Osteocyte (in vitro differentiated cells): ENCODE measurements around the gene KIN. TPM values are rescaled to one million over a fixed set of nuclear protein-coding genes. Genes with fewer than 3 reads are reported as not detected.

Experiments
- DNase-seq: peaks from one replicate; pipeline ENCODE4 v3.0.0; 2021; ENCODE audit warnings: mixed read lengths; ENCODE audit not compliant: unreplicated experiment; ENCODE audit errors: extremely low spot score
- H3K27ac Mint-ChIP-seq: one replicate; pipeline ENCODE4 v1.8.0; 2021; ENCODE audit warnings: mild to moderate bottlenecking, mixed read lengths; ENCODE audit not compliant: unreplicated experiment
- H3K27me3 Mint-ChIP-seq: one replicate; pipeline ENCODE4 v1.8.0; 2021; ENCODE audit warnings: mixed read lengths; ENCODE audit not compliant: unreplicated experiment
- H3K36me3 Mint-ChIP-seq: one replicate; pipeline ENCODE4 v1.8.0; 2021; ENCODE audit warnings: mixed read lengths; ENCODE audit not compliant: unreplicated experiment
- H3K4me1 Mint-ChIP-seq: one replicate; pipeline ENCODE4 v1.8.0; 2021; ENCODE audit warnings: mixed read lengths; ENCODE audit not compliant: unreplicated experiment
- H3K4me3 Mint-ChIP-seq: one replicate; pipeline ENCODE4 v1.8.0; 2021; ENCODE audit warnings: mild to moderate bottlenecking, moderate library complexity, mixed read lengths; ENCODE audit not compliant: unreplicated experiment
- H3K9me3 Mint-ChIP-seq: one replicate; pipeline ENCODE4 v1.8.0; 2021; ENCODE audit warnings: mixed read lengths; ENCODE audit not compliant: unreplicated experiment
- total RNA-seq: library from RNA; stranded (reverse); gene quantifications from 2 replicates; pipeline ENCODE4 v1.2.1, GENCODE V29; 2021
- TF ChIP-seq, protein P1 (sequence below): fragments of 200-600 bp; sonication (generic); IDR thresholded peaks from 2 replicates; pipeline ENCODE4 v1.5.0; 2021; ENCODE audit warnings: antibody characterized with exemption, mild to moderate bottlenecking, moderate library complexity

The KIN gene
- total RNA-seq, 1 donor from 2014 or later, result 10.9 TPM

DNA sequence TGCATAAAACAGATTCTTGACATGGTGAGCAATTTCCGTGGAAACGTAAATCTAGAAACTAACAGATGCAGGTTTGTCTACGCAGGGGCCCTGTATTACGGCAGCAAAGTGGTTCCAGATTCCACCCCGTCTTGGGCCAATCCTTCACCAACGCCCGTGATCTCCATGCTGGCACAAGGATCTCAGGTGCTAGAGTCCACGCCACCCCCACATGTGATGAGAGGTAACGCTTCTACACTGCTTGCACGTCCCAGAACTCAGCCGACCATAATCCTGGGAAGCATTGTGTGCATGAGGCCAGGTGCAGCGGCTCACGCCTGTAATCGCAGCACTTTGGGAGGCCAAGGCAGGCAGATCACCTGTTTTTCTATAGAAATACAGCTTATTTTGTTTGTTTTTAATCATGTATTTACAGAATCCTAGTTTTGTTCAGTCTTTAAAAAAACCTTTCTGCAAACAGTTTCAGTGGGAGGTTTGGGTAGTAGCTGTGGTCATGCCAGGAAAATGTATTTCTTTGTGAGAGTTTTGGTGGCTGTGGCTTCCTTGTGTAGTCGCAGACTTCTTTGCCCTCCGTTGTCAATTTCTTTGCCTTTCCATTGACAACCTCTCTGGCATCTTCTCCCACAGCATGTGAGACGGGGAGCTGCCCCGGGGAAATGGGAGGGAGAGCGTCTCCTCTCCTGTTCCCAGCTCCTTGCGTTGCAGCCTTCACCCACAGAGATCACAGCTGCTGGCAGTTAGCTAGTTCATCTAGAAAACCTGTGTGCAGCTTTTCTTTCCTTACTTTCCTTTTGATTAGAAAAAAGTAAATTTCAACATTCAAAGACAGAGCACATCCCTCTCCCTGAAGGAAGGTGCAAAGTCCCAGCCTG, 49.0 kb downstream of the KIN start:
- Mint-ChIP-seq H3K4me1 (no peaks in the 10 kb centered on the region), H3K27me3 (peaks cover 5% of the 10 kb centered on the region), H3K27ac (no peak overlapping the region), H3K4me3 (no peak overlapping the region), H3K36me3 (no peaks in the 10 kb centered on the region), H3K9me3 (no peaks in the 10 kb centered on the region)
- TF ChIP-seq, protein P1, sequence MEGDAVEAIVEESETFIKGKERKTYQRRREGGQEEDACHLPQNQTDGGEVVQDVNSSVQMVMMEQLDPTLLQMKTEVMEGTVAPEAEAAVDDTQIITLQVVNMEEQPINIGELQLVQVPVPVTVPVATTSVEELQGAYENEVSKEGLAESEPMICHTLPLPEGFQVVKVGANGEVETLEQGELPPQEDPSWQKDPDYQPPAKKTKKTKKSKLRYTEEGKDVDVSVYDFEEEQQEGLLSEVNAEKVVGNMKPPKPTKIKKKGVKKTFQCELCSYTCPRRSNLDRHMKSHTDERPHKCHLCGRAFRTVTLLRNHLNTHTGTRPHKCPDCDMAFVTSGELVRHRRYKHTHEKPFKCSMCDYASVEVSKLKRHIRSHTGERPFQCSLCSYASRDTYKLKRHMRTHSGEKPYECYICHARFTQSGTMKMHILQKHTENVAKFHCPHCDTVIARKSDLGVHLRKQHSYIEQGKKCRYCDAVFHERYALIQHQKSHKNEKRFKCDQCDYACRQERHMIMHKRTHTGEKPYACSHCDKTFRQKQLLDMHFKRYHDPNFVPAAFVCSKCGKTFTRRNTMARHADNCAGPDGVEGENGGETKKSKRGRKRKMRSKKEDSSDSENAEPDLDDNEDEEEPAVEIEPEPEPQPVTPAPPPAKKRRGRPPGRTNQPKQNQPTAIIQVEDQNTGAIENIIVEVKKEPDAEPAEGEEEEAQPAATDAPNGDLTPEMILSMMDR, result no peak
- DNase-seq, result peak; percentile 68

DNA sequence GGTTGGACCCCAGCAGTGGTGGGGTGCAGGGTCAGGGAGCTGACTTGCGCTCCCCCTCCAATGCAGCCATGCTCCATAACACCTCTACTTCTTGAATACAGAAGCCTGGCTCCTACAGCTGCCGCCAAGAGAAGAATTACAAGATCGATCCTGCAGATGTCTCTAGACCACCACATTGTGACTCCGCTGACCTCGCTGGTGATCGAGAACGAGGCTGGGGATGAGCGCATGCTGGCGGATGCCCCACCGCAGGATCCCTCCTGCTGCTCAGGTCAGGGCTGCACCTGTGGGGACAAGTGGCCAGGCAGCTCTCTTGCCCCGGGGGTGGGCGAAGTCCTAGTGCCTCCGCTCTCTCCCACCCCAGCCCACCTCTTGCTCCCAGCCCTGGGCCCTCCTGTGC, 53.0 kb downstream of the KIN start:
- peak; percentile 82 for DNase-seq
- H3K4me1 Mint-ChIP-seq, result no peaks in the 10 kb centered on the region
- TF ChIP-seq, protein P1, result no peak
- no peak overlapping the region for H3K27ac Mint-ChIP-seq
- H3K4me3 Mint-ChIP-seq, result no peak overlapping the region
- no peaks in the 10 kb centered on the region for H3K9me3 Mint-ChIP-seq
- H3K36me3 Mint-ChIP-seq, result no peaks in the 10 kb centered on the region
- H3K27me3 Mint-ChIP-seq, result no peaks in the 10 kb centered on the region

GRCh38 chr10:7722927-7723529, 64.8 kb downstream of the KIN start:
- H3K36me3 Mint-ChIP-seq, result no peaks in the 10 kb centered on the region

GRCh38 chr10:7720478-7720877, 67.3 kb downstream of the KIN start:
- no peak for DNase-seq
- TF ChIP-seq, protein P1, result no peak
- Mint-ChIP-seq H3K36me3 (no peaks in the 10 kb centered on the region), H3K4me1 (no peaks in the 10 kb centered on the region), H3K27ac (no peak overlapping the region), H3K9me3 (no peaks in the 10 kb centered on the region), H3K27me3 (peaks cover 3% of the 10 kb centered on the region), H3K4me3 (no peak overlapping the region)

More at GRCh38 chr10:7722927-7723529, 64.8 kb downstream of the KIN start:
- H3K27ac Mint-ChIP-seq, result no peak overlapping the region
- H3K4me1 Mint-ChIP-seq, result no peaks in the 10 kb centered on the region
- no peak overlapping the region for H3K4me3 Mint-ChIP-seq
- no peak for DNase-seq
- TF ChIP-seq, protein P1, result no peak
- peaks cover 3% of the 10 kb centered on the region for H3K27me3 Mint-ChIP-seq
- no peaks in the 10 kb centered on the region for H3K9me3 Mint-ChIP-seq

GRCh38 chr10:7718685-7719084, 69.1 kb downstream of the KIN start:
- Mint-ChIP-seq H3K27me3 (peaks cover 3% of the 10 kb centered on the region), H3K36me3 (no peaks in the 10 kb centered on the region), H3K4me1 (no peaks in the 10 kb centered on the region), H3K4me3 (no peak overlapping the region), H3K9me3 (no peaks in the 10 kb centered on the region), H3K27ac (no peak overlapping the region)
- TF ChIP-seq, protein P1, result no peak
- no peak for DNase-seq
